GM21786 (cell line): ENCODE results near the gene ATP9A.

Source experiments
- ATAC-seq: cut with Tn5 transposase; IDR thresholded peaks from one replicate; pipeline ENCODE4 v1.9.1; 2021; ENCODE audit not compliant: unreplicated experiment

Gene ATP9A

GRCh38 chr20:51562027-51562331, 206.2 kb downstream of the ATP9A start:
- ATAC-seq, result no peak

DNA sequence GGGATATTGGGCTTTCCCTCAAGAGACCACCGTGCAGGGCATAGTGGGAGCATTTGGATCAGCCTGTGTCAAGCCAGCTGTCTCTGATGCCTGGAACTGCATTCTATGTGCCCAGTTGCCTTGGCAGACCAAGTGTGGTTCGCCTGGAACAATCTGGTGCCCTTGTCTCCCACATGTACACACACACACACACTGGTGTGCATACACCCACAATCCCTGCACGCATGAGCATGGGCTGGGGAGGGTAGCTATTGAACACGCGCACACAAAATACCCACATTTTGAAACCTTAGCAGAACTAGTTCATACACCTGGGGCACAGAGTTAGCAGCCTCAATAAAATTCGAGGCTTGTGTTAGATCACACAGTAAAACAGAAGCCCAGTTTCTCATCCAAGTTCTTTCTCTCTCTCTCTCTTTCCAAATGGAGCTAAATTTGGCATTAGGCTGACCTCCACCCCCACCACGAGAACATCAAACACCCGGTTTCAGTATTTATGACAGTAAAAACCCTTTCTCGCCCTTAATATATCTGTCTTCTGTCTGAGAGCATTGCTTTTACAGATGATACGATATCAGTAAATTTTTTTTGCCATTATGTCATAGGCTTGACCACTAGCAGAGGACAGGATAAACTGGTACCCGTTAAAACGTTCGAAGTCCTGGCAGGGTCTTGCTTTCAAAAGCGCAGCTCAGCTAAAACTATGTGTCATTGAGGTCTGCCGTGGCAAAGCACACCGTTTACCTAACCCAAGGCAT, 207.5 kb downstream of the ATP9A start:
- ATAC-seq, result no peak

DNA sequence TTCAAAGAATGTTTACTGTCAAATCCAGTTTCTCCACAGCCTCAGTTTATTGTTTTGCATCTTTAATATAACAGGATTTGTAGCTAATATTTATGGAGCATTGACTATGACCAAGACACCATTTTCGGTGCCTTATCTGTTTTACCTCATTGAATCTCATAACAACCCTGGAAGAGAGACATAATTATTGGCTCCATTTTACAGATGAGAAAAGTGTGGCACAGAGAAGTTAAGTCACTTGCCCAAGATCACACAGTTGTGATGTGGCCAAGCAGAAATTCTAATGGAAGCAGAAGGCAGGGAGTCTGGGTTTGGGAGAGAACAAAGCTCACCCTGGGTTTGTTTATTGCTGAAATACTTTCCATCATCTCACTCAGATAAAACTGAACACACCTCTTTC, 208.1 kb downstream of the ATP9A start:
- ATAC-seq, result no peak

GRCh38 chr20:51554538-51555165, 213.5 kb downstream of the ATP9A start:
- ATAC-seq, result no peak

DNA sequence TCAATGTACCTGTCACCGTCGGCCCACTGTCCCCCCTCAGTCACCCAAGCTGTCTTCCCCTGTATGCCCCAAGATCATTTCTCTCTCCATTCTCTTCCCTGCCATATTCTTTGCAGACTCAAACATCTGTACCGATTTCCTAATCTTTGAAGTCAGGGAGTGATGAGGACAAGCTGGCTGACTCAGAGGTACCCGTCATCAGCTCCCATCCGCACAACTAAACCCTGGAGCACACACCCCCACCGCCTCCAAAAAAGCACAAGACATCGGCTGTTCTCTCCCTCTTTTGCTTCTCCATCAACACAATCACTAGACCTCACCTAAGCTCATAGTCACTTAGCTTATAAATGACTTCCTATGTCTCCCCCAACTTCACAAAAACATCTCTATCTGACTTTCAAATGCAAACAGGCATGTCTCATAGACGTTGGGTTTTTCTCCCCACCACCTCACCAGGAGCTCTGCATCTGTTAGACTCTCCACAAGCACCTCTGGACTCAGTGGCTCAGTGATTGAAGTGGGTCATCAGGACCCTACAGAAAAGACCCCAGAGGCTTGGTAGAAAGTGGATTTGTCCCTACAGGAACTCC, 214.2 kb downstream of the ATP9A start:
- ATAC-seq, result no peak

DNA sequence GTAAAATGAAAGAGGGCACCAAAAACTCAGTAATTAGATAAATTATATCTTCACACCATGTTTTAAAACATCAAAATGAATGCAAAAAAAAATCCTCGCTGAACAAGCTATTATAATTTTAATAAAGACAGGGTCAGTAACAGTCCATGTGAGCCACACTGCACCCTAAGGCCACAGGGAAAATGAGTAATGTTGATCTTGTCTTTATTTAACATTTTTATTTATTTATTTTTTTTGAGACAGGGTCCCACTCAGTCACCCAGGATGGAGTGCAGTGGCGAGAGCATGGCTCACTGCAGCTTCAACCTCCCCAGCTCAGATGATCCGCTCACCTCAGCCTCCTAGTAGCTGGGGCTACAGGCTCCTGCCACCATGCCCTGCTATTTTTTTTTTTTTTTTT, 217.0 kb downstream of the ATP9A start:
- ATAC-seq, result no peak

GRCh38 chr20:51549474-51549873, 218.7 kb downstream of the ATP9A start:
- ATAC-seq, result no peak

DNA sequence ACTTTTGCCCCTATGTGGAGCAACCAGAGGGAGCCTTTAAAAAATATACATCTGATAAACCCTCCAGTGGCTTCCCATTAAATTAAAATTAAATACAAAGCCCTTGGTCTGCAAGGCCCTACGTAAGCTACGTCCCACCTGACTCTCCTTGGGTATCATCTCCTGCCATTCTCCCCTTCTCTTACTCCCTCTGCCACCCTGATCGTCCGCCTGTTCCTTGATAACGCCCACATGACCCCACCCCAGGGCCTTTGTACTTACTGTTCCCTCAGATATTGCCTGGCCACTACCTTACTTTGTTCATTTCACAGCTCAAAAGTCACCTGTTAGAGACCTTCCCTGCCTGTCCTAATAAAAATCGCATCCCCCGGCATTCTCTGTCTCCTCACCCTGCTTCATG, 220.2 kb downstream of the ATP9A start:
- no peak for ATAC-seq
